ENCODE measurements around the gene CACNB4.
"Not testable (repeated sequence)": the region's sequence is repeated elsewhere in the genome, so short reads cannot be mapped to it uniquely, and the experiment has no call there.

CACNB4 gene

GRCh38 chr2:151972241-151973012 is 126.4 kb downstream of the CACNB4 start:
- DNase-seq: no peak

- DNase-seq: no peak
These were observed 127.4 kb downstream of the CACNB4 start for GRCh38 chr2:151971301-151972051.

GRCh38 chr2:151968770-151969470 is 129.9 kb downstream of the CACNB4 start:
- no peak for DNase-seq

GRCh38 chr2:151967829-151968722 is 130.8 kb downstream of the CACNB4 start:
- no peak for DNase-seq

GRCh38 chr2:151965884-151966283 is 133.0 kb downstream of the CACNB4 start:
- no peak for DNase-seq

- no peak for DNase-seq
These were observed 137.3 kb downstream of the CACNB4 start for GRCh38 chr2:151961558-151961957.

GRCh38 chr2:151959238-151959637 is 139.6 kb downstream of the CACNB4 start:
- DNase-seq: no peak

GRCh38 chr2:151953467-151953866 is 145.4 kb downstream of the CACNB4 start:
- DNase-seq: no peak

GRCh38 chr2:151952691-151953456 is 146.0 kb downstream of the CACNB4 start:
- no peak for DNase-seq

GRCh38 chr2:151947813-151948165 is 151.1 kb downstream of the CACNB4 start:
- DNase-seq: no peak

- peak; percentile 20 for DNase-seq
These were observed 151.7 kb downstream of the CACNB4 start for GRCh38 chr2:151946899-151947812.

GRCh38 chr2:151946250-151946884 is 152.5 kb downstream of the CACNB4 start:
- DNase-seq: no peak

- no peak for DNase-seq
These were observed 153.2 kb downstream of the CACNB4 start for GRCh38 chr2:151945602-151946001.

- no peak for DNase-seq
These were observed 153.7 kb downstream of the CACNB4 start for GRCh38 chr2:151945186-151945585.

GRCh38 chr2:151943461-151943860 is 155.4 kb downstream of the CACNB4 start:
- no peak for DNase-seq

- not testable (repeated sequence) for DNase-seq
These were observed 156.2 kb downstream of the CACNB4 start for GRCh38 chr2:151942540-151943205.

GRCh38 chr2:151937966-151938365 is 160.9 kb downstream of the CACNB4 start:
- no peak for DNase-seq

GRCh38 chr2:151936626-151937025 is 162.2 kb downstream of the CACNB4 start:
- DNase-seq: no peak

- DNase-seq: no peak
These were observed 165.5 kb downstream of the CACNB4 start for GRCh38 chr2:151933266-151933804.
